ENCODE measurements around the gene CCDC194. TPM values are rescaled to one million over a fixed set of nuclear protein-coding genes. Genes with fewer than 3 reads are reported as not detected.

The CCDC194 gene
- total RNA-seq, 1 experiment from 2014 or later, result 0.37 TPM

DNA sequence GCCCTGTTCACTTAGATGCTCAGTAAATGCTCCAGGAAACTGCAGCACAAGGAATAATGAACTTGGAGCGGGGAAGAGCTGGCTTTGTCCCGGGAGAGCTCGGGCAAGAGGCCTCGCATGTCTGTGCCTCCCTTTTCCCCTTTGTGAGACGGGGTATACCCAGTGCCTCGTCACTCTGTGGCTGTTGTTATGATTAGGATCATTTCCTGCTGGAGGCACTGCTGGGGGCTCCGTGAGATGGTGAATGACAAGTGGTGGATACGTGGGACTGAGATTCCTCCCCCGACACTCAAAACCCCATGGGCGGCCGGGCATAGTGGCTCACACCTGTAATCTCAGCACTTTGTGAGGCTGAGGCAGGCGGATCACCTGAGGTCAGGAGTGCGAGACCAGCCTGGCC, 15.7 kb downstream of the CCDC194 start (continued):
- TF ChIP-seq GRHL2 (CRISPR knock-in tag; IDR thresholded peaks at IDR 0.05; ENCODE audit: insufficient replicate concordance, severe bottlenecking) (no peak), ZNF138 (CRISPR knock-in tag; conservative IDR thresholded peaks at IDR 0.05) (no peak), ZNF219 (CRISPR knock-in tag; IDR thresholded peaks at IDR 0.05; ENCODE audit: borderline replicate concordance) (no peak), SMAD4 (CRISPR knock-in tag; IDR thresholded peaks at IDR 0.05) (no peak)
- TF ChIP-seq, protein P1, sequence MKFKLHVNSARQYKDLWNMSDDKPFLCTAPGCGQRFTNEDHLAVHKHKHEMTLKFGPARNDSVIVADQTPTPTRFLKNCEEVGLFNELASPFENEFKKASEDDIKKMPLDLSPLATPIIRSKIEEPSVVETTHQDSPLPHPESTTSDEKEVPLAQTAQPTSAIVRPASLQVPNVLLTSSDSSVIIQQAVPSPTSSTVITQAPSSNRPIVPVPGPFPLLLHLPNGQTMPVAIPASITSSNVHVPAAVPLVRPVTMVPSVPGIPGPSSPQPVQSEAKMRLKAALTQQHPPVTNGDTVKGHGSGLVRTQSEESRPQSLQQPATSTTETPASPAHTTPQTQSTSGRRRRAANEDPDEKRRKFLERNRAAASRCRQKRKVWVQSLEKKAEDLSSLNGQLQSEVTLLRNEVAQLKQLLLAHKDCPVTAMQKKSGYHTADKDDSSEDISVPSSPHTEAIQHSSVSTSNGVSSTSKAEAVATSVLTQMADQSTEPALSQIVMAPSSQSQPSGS (CRISPR knock-in tag; IDR thresholded peaks at IDR 0.05; ENCODE audit: borderline replicate concordance, low read depth), result no peak
- TF ChIP-seq, protein P2, sequence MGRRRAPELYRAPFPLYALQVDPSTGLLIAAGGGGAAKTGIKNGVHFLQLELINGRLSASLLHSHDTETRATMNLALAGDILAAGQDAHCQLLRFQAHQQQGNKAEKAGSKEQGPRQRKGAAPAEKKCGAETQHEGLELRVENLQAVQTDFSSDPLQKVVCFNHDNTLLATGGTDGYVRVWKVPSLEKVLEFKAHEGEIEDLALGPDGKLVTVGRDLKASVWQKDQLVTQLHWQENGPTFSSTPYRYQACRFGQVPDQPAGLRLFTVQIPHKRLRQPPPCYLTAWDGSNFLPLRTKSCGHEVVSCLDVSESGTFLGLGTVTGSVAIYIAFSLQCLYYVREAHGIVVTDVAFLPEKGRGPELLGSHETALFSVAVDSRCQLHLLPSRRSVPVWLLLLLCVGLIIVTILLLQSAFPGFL (CRISPR knock-in tag; IDR thresholded peaks at IDR 0.05; ENCODE audit: borderline replicate concordance), result no peak
- TF ChIP-seq, protein P3, sequence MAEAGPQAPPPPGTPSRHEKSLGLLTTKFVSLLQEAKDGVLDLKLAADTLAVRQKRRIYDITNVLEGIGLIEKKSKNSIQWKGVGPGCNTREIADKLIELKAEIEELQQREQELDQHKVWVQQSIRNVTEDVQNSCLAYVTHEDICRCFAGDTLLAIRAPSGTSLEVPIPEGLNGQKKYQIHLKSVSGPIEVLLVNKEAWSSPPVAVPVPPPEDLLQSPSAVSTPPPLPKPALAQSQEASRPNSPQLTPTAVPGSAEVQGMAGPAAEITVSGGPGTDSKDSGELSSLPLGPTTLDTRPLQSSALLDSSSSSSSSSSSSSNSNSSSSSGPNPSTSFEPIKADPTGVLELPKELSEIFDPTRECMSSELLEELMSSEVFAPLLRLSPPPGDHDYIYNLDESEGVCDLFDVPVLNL (CRISPR knock-in tag; IDR thresholded peaks at IDR 0.05; ENCODE audit: borderline replicate concordance, low read depth), result no peak

DNA sequence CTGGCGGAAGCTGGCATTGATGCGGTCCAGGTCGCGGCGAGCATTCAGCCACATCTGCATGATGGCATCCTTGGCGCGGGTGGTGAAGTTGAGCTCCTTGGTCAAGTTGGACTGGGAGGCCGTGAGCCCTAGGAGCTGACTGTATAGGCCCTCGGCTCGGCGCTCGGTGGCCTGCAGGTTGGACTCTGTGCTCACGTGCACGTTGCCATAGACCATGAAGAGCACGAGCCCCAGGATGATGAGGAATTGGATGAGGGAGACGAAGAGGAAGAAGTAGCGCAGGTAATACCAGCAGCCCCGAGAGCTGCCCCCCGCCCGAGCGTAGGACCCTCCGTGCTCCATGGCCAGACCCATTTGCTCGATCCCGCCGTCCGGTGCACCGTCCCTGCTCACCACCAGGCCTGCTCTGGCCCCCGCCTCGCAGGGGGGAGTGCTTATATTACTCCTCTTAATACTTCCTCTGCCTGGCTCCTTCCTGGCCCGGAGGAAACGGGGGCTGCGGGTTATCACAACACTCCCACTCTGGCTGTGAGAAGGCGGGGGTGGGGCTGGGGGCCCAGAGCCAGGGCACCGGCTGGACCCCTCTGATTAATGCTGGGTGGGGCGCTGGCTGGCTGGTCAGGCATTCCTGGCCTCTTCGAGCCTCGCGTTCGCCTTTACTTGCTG, 16.9 kb downstream of the CCDC194 start, which contains the start of gene PLVAP:
TSS of gene PLVAP (minus strand) at position 408 of the 666 bp plus-strand sequence. CDS start at position 354, 54 bp downstream.
- H3K9me3 Mint-ChIP-seq, result peaks cover 8% of the 10 kb centered on the region
- peaks cover 9% of the 10 kb centered on the region for H3K36me3 Mint-ChIP-seq
- CTCF ChIA-PET, result interaction anchor here (0.5 to 1.3 kb wide), 3 partner anchors 9 to 67 kb away, joined by 3 to 4 read pairs (median 3); no protein-coding TSS in a partner anchor
- H3K27ac Mint-ChIP-seq, result no peak within 1 kb of the TSS
- no peaks in the 10 kb centered on the region for H3K27me3 Mint-ChIP-seq (ENCODE audit: low read depth)
- peak; percentile 33; the same call in 1 of the 2 replicates for ATAC-seq
- TF ChIP-seq, protein P4, sequence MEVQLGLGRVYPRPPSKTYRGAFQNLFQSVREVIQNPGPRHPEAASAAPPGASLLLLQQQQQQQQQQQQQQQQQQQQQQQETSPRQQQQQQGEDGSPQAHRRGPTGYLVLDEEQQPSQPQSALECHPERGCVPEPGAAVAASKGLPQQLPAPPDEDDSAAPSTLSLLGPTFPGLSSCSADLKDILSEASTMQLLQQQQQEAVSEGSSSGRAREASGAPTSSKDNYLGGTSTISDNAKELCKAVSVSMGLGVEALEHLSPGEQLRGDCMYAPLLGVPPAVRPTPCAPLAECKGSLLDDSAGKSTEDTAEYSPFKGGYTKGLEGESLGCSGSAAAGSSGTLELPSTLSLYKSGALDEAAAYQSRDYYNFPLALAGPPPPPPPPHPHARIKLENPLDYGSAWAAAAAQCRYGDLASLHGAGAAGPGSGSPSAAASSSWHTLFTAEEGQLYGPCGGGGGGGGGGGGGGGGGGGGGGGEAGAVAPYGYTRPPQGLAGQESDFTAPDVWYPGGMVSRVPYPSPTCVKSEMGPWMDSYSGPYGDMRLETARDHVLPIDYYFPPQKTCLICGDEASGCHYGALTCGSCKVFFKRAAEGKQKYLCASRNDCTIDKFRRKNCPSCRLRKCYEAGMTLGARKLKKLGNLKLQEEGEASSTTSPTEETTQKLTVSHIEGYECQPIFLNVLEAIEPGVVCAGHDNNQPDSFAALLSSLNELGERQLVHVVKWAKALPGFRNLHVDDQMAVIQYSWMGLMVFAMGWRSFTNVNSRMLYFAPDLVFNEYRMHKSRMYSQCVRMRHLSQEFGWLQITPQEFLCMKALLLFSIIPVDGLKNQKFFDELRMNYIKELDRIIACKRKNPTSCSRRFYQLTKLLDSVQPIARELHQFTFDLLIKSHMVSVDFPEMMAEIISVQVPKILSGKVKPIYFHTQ (CRISPR knock-in tag; IDR thresholded peaks at IDR 0.05), result no peak
- TF ChIP-seq, protein P5, sequence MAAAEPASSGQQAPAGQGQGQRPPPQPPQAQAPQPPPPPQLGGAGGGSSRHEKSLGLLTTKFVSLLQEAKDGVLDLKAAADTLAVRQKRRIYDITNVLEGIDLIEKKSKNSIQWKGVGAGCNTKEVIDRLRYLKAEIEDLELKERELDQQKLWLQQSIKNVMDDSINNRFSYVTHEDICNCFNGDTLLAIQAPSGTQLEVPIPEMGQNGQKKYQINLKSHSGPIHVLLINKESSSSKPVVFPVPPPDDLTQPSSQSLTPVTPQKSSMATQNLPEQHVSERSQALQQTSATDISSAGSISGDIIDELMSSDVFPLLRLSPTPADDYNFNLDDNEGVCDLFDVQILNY (CRISPR knock-in tag; IDR thresholded peaks at IDR 0.05), result no peak
- TF ChIP-seq, protein P6, sequence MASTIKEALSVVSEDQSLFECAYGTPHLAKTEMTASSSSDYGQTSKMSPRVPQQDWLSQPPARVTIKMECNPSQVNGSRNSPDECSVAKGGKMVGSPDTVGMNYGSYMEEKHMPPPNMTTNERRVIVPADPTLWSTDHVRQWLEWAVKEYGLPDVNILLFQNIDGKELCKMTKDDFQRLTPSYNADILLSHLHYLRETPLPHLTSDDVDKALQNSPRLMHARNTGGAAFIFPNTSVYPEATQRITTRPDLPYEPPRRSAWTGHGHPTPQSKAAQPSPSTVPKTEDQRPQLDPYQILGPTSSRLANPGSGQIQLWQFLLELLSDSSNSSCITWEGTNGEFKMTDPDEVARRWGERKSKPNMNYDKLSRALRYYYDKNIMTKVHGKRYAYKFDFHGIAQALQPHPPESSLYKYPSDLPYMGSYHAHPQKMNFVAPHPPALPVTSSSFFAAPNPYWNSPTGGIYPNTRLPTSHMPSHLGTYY (CRISPR knock-in tag; IDR thresholded peaks at IDR 0.05), result no peak
- TF ChIP-seq SMAD3 (CRISPR knock-in tag; IDR thresholded peaks at IDR 0.05; ENCODE audit: borderline replicate concordance) (no peak), MYBL2 (CRISPR knock-in tag; IDR thresholded peaks at IDR 0.05) (no peak)
- peaks cover 12% of the 10 kb centered on the region for H3K4me1 Mint-ChIP-seq
- DNase-seq (ENCODE audit: low spot score), result no peak
- H3K4me3 Mint-ChIP-seq, result no peak within 1 kb of the TSS
- POLR2A ChIA-PET, result no interaction called here
